ENCODE measurements around the gene CGGBP1.

Gene CGGBP1

GRCh38 chr3:88003115-88003755 is 55.6 kb downstream of the CGGBP1 start:
- no peak overlapping the region for H3K27ac ChIP-seq (ENCODE audit: low read length, poor library complexity, severe bottlenecking)
- no peaks in the 10 kb centered on the region for H3K4me1 ChIP-seq (ENCODE audit: control insufficient read depth, insufficient read depth, low read depth, low read length)
- H2BK120ac ChIP-seq (ENCODE audit: low read depth, low read length) = no peak overlapping the region
- no peak overlapping the region for H3K4me2 ChIP-seq (ENCODE audit: low read length, poor library complexity, severe bottlenecking)
- peak; percentile 69 for DNase-seq
- no peak overlapping the region for H3K9ac ChIP-seq (ENCODE audit: low read length)
- no peak overlapping the region for H3K18ac ChIP-seq (ENCODE audit: low read depth in 1 of 2, low read length in 2 of 2)
- no peak overlapping the region for H3K14ac ChIP-seq (ENCODE audit: low read length in 2 of 2)
- no peak overlapping the region for H3K4ac ChIP-seq (ENCODE audit: low read depth in 1 of 2, low read length in 2 of 2)
- H3K23ac ChIP-seq (ENCODE audit: low read length in 2 of 2) = no peak overlapping the region
- no peak overlapping the region for H2BK5ac ChIP-seq (ENCODE audit: low read depth, low read length, poor library complexity, severe bottlenecking)
- no peak overlapping the region for H2BK15ac ChIP-seq (ENCODE audit: low read depth, poor library complexity, severe bottlenecking)
- 46% methylated on average over 4 of the region's 6 CpGs for WGBS
- H3K4me3 ChIP-seq (ENCODE audit: insufficient read depth in 1 of 2, low read depth in 1 of 2, low read length in 2 of 2) = no peak overlapping the region
- H2BK12ac ChIP-seq (ENCODE audit: low read length in 2 of 2) = no peak overlapping the region
- H2AK5ac ChIP-seq (ENCODE audit: low read length, severe bottlenecking) = no peak overlapping the region
- H3K79me1 ChIP-seq (replicated peaks; ENCODE audit: low read length, poor library complexity, severe bottlenecking) = no peaks in the 10 kb centered on the region
- H3K9me3 ChIP-seq (ENCODE audit: control insufficient read depth, low read length) = no peaks in the 10 kb centered on the region
- H4K8ac ChIP-seq (ENCODE audit: low read length) = no peak overlapping the region
- H3K36me3 ChIP-seq (ENCODE audit: control insufficient read depth in 1 of 2, insufficient read depth in 2 of 2, low read depth in 1 of 2, low read length in 2 of 2) = no peaks in the 10 kb centered on the region
- no peaks in the 10 kb centered on the region for H3K27me3 ChIP-seq (ENCODE audit: control insufficient read depth in 1 of 2, insufficient read depth in 1 of 2, low read length in 2 of 2)
- no peak overlapping the region for H4K91ac ChIP-seq (ENCODE audit: low read length)
- H2AFZ ChIP-seq (ENCODE audit: low read depth, low read length) = no peak overlapping the region

- H4K91ac ChIP-seq (ENCODE audit: low read length) = no peak overlapping the region
- no peaks in the 10 kb centered on the region for H3K36me3 ChIP-seq (ENCODE audit: control insufficient read depth in 1 of 2, insufficient read depth in 2 of 2, low read depth in 1 of 2, low read length in 2 of 2)
- H3K14ac ChIP-seq (ENCODE audit: low read length in 2 of 2) = no peak overlapping the region
- H3K4ac ChIP-seq (ENCODE audit: low read depth in 1 of 2, low read length in 2 of 2) = no peak overlapping the region
- no peak overlapping the region for H3K4me2 ChIP-seq (ENCODE audit: low read length, poor library complexity, severe bottlenecking)
- H3K27me3 ChIP-seq (ENCODE audit: control insufficient read depth in 1 of 2, insufficient read depth in 1 of 2, low read length in 2 of 2) = no peaks in the 10 kb centered on the region
- H2BK12ac ChIP-seq (ENCODE audit: low read length in 2 of 2) = no peak overlapping the region
- no peak overlapping the region for H3K23ac ChIP-seq (ENCODE audit: low read length in 2 of 2)
- no peak overlapping the region for H2AK5ac ChIP-seq (ENCODE audit: low read length, severe bottlenecking)
- H3K27ac ChIP-seq (ENCODE audit: low read length, poor library complexity, severe bottlenecking) = no peak overlapping the region
- DNase-seq = no peak
- WGBS = no CpG with 5 or more reads among the region's 3 CpGs
- no peaks in the 10 kb centered on the region for H3K9me3 ChIP-seq (ENCODE audit: control insufficient read depth, low read length)
- no peak overlapping the region for H2BK15ac ChIP-seq (ENCODE audit: low read depth, poor library complexity, severe bottlenecking)
- H2BK120ac ChIP-seq (ENCODE audit: low read depth, low read length) = no peak overlapping the region
- no peak overlapping the region for H3K18ac ChIP-seq (ENCODE audit: low read depth in 1 of 2, low read length in 2 of 2)
- no peak overlapping the region for H2AFZ ChIP-seq (ENCODE audit: low read depth, low read length)
- H4K8ac ChIP-seq (ENCODE audit: low read length) = no peak overlapping the region
- no peaks in the 10 kb centered on the region for H3K79me1 ChIP-seq (replicated peaks; ENCODE audit: low read length, poor library complexity, severe bottlenecking)
- H2BK5ac ChIP-seq (ENCODE audit: low read depth, low read length, poor library complexity, severe bottlenecking) = no peak overlapping the region
- H3K4me3 ChIP-seq (ENCODE audit: insufficient read depth in 1 of 2, low read depth in 1 of 2, low read length in 2 of 2) = no peak overlapping the region
- H3K9ac ChIP-seq (ENCODE audit: low read length) = no peak overlapping the region
- H3K4me1 ChIP-seq (ENCODE audit: control insufficient read depth, insufficient read depth, low read depth, low read length) = no peaks in the 10 kb centered on the region
Observed at GRCh38 chr3:88002448-88002847, 56.4 kb downstream of the CGGBP1 start.

Measured in mesenchymal stem cell (in vitro differentiated cells and primary cell).